ENCODE results near the gene DCDC1.

DCDC1 gene

GRCh38 chr11:30893318-30893717 lies 476.2 kb downstream of the DCDC1 start:
- no peak for DNase-seq

- no peak for DNase-seq
Measured at GRCh38 chr11:30889143-30889794, 480.3 kb downstream of the DCDC1 start.

DNA sequence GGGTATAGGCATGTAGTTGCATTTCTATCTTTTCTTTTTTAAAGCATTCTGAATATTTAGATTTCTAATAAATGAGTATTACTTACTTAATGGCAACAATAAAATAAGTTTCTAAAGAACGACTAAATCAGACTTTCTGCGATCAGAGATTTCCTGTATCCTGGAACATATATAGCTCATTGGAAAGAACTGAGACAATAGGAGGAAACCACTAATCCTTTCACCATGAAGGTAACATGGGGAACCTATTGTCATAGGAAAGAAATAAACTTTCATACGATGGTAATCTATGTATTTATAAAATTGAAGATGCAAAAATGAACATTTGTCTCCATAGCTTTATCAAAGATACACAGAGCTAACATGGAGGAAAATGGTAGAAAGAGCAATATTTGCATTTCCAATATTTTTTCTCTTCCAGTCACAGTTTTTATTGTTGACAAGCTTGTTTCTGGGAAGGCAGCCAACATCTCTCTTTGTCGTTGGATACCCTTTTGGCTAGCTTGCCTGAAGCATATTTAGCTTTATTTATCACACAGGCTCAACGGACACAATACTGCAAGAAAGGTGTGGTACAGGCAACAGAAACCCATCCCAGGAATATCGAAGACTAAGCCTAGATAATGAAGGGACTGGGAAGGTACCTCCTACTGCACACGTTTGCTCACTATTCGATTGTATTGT lies 490.1 kb downstream of the DCDC1 start:
- no peak for DNase-seq

GRCh38 chr11:30878400-30878799 lies 491.1 kb downstream of the DCDC1 start:
- no peak for DNase-seq

GRCh38 chr11:30876663-30877396 lies 492.7 kb downstream of the DCDC1 start:
- peak; percentile 48 for DNase-seq

DNA sequence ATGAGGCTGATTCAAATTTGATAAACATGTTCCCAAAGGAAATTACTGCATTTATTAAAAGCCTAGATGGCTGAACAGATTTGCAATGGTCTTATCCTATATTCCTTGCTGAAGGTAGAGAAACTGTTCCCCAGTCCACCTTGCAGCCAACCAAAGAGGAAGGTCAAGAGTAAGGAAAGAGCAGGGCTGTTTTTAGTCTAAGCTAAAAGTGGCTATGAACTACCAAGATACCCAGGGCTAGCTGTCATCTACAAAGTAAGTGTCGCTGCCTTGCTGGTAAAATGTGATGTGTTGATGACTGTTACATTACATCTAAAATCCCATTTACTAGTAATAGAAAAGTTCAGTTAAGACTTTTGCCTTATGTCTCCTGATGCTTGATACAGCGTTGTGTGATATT lies 493.3 kb downstream of the DCDC1 start:
- DNase-seq, result no peak

DNA sequence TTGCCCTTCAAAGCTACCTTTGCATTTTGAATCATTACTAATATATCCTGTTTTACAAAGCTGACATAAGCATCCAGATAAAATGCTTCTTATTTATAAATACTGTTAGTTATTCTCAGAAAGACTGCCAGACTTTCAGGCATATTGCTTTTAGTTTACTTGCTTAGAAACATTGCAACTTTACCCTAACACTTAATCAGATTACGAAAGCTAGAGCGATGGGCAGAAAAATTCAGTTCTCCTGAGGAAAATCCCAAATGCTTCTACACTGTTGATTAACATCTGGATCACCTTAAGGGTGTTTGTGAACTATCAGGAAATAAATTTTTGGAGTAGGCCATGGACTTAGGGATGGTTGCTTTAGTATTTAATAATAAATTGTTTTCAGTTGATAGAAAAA lies 493.7 kb downstream of the DCDC1 start:
- no peak for DNase-seq

- no peak for DNase-seq
Measured at GRCh38 chr11:30873924-30874610, 495.5 kb downstream of the DCDC1 start.

- no peak for DNase-seq
Measured at GRCh38 chr11:30868626-30869081, 500.9 kb downstream of the DCDC1 start.

GRCh38 chr11:30863209-30863608 lies 506.3 kb downstream of the DCDC1 start:
- no peak for DNase-seq

DNA sequence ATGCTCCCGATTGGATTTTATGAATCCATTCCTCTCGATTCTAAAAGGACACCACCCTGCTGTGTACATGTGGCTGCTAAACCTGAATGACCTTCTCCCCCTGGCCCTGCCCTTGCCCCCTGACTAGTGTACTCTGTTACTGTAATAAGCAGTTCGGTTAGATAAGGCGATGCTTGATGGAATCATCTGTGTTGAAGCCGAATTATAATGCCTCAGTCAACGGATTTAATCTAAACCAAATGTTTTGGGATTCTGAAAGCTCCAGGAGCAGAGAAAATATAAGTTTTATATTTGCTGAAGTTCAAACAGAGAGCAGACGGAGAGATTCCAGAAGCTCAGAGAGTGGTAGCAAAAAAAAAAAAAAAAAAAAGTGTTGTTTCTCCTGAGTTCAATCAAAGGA lies 508.0 kb downstream of the DCDC1 start:
- no peak for DNase-seq

GRCh38 chr11:30861064-30861463 lies 508.5 kb downstream of the DCDC1 start:
- DNase-seq, result no peak

- DNase-seq, result no peak
Measured at GRCh38 chr11:30860146-30860545, 509.4 kb downstream of the DCDC1 start.

GRCh38 chr11:30859669-30860068 lies 509.9 kb downstream of the DCDC1 start:
- no peak for DNase-seq

GRCh38 chr11:30855383-30856006 lies 514.0 kb downstream of the DCDC1 start:
- peak; percentile 35 for DNase-seq

GRCh38 chr11:30853439-30853838 lies 516.1 kb downstream of the DCDC1 start:
- DNase-seq, result no peak

- no peak for DNase-seq
Measured at GRCh38 chr11:30852645-30853044, 516.9 kb downstream of the DCDC1 start.

- DNase-seq, result no peak
Measured at GRCh38 chr11:30852091-30852490, 517.4 kb downstream of the DCDC1 start.

DNA sequence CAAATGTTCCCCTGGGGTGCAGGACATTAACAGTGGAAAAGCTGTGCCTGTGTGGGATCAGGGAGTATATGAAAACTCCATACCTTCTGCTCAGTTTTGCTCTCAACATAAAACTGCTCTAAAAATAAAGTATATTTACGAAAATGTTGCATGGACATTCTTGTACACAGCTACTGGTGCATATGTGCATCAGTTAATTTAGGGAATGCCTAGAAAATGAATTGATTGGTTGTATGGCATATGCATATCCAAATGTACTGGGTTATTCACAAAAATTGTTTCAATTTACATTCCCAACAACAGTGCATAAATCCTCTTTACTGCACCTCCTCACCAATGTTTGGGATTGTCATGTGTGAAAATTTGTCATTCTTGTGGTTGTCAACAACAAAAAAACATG lies 532.3 kb downstream of the DCDC1 start:
- no peak for DNase-seq

- no peak for DNase-seq
Measured at GRCh38 chr11:30832831-30833230, 536.7 kb downstream of the DCDC1 start.

DNA sequence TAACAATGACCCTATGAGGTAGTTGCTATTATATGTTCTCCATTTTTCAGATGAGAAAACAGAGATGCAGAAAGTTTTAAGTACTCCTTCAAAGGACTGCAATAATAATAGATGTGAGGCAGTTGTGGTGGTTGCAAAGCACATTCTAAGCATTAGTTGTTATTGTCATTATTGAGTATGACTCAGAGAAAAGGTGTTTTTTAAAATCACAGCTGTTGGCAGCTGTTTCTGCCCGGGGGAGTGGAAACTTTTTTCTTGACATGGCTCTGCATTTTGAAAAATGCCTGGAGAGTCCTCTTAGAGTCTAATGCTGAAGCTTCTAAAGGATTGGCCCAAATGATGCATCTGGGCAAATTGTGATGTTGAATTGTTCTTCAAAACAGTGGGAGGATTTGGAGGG lies 538.9 kb downstream of the DCDC1 start:
- no peak for DNase-seq

DNA sequence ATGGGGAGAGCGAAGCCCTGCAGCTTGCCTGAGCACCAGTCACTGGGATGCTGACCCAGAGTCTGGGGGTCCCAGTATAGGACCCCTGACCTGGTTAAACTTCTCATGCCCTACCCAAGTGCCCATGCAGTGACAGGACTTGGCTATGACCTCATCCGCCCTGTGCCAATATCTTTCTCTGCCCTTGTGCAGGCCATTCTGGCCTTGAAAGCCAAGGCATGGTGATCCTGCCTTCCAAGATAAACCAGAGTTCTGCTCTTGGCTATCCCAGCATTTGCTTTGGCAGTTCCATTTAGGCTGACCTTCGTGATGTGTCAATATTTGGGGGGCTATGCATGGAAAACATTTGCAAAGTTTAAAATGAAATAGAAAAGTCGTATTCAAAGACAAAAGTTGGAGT lies 542.6 kb downstream of the DCDC1 start:
- DNase-seq, result no peak

GRCh38 chr11:30825723-30826122 lies 543.8 kb downstream of the DCDC1 start:
- DNase-seq, result no peak
